NCI-H748 treated with DMSO at 0.1 percent for 48 hours (cell line): ENCODE results near the gene RARS1.
"Not testable (repeated sequence)": the region's sequence is repeated elsewhere in the genome, so short reads cannot be mapped to it uniquely, and the experiment has no call there.

Experiments used
- DNase-seq: peaks from one replicate; lab custom pipeline; 2025; lab: John Stamatoyannopoulos, UW

The RARS1 gene

DNA sequence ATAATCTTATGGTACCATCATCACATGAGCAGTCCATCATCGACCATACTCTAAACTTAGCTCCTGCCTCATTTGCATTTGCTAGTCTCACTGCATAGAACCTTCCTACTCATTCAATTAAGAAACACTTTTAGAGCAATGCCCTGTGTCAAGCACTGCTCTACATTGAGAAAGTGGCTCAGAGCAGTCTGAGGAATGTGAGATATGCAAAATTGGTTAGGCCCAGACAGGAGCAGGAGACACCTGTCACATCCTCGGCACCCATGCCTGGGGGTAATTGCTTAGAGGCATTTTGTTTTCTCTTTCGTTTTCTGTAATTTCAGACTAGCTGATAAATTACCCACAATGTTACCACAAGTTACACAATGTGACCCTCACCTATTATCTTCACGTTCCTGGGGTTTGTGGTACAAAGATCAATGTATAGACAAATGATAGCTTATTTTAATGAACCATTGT lies 4.9 kb upstream of the RARS1 start:
- no peak for DNase-seq

DNA sequence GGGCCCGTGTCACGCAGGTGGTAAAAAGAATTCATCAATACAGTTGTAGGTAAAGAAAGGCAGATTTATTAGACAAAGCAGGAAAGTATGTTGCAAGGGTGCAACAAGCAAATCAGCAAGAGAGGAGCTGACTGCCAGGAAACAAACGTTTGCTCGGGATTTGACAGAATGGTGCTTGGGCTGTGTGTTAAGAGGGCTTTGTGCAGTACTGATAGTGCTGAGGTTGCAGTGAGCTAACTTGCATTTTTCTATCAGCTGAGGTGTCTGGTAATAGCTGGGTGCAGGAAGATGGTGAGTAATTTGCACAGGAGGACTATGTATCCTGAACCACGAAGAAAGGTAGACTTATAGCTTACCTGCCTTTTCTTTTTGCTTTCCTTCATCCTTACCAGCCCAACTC lies 3.9 kb upstream of the RARS1 start:
- DNase-seq, result no peak

DNA sequence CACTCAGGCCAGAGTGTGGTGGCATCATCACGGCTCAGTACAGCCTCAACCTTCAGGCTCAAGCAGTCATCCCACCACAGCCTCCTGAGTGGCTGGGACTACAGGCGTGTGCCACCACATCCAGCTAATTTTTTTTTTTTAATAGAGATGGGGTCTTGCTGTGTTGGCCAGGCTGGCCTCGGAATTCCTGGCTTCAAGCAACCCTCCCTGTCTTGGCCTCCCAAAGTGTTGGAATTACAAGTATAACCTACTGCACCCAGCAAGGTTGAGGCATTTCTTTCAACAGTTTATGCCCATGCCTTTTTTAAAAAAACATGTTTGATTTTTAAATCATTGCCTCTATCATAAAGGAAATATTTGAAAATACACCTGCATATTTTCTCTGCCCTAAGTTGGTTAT lies 2.8 kb downstream of the RARS1 start:
- DNase-seq, result no peak

DNA sequence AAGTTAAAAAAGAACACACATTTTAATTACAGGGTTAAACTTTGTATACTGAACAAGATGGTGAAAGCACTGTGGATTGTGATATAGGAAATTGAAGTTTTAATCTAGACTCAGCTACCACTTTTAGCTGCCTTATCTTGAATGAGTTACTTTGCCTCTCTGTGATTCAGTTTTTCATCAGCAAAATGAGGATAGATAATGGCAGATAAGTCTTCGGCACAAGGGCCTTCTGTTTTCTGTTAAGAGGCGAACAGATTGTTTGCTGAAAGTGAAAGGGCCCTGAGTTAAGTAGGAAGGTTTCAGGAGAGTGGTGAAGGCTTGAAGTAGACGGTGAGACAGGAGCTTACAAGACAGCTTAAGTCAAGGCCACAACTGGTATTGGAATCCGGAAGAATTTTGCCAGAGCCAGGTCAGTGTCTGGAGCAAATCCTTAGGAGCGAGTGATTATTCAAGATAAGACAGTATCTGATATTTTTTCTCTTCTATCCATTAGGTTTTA lies 7.8 kb downstream of the RARS1 start:
- DNase-seq, result no peak

DNA sequence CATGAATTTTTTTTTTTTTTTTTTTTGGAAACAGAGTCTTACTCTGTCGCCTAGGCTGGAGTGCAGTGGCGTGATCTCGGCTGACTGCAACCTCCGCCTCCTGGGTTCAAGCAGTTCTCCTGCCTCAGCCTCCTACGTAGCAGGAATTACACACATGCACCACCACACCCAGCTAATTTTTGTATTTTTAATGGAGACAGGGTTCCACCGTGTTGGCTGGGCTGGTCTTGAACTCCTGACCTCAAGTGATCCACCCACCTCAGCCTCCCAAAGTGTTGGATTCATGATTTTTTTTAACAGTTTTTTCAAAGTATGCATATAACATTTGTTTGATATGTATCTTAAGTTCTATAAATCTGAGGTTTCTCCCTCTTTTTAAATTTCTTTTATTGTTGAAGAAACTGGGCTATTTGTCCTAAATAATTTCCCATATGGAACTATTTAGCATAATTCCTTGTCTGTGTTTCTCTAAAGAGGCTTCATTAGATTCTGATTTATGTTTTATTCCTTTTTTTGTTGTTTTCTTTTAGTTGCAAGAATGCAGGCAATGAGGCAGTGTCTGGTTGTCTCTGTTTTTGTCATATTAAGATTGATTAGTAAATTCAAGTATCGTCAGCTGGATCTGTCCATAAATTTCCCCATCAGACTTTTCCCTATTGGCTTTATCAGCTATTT lies 16.4 kb downstream of the RARS1 start:
- no peak for DNase-seq

DNA sequence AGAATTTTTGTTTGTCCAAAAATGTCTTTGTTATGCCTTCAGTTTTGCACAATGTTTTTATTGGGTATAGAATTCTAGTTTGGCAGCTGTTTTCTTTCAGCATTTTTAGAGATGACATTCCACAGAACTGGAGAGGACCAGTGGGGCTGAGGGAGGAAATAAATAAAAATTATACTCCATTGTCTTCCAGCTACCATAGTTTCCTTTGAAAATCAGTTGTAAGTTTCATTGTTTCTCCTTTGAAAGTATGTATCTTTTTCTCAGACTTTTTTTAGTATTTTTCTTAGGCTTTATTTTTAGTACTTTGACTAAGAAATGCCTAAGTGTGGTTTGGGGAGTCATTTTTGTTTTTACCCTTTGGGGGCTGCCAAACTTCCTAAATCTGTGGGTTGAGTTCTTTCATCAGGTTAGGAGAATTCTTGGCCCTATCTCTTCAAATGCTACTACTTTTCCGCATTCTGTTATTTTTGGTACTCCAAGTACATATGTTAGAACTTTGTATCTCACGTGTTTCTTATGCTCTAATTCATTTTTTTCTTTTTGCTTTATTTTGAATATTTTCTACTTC lies 27.7 kb downstream of the RARS1 start:
- DNase-seq, result no peak

DNA sequence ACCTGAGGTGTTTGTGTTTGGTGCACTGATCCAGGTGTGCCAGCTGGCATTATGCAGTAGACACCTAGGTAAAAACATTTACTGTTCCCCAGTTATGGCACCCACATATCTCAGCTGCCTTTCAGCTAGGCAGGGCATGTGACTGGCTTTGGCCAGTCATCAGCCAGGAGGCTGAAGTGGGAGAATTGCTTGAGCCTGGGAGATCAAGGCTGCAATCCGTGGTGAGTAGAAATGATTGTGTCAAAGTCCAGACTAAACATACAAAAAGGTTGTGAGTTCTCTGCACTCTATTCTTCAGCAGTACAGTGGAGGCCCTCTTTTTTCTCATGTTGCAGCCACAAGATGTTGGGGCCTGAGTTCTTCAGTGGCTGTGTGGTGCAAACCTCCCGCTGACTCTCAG lies 39.6 kb downstream of the RARS1 start:
- no peak for DNase-seq

DNA sequence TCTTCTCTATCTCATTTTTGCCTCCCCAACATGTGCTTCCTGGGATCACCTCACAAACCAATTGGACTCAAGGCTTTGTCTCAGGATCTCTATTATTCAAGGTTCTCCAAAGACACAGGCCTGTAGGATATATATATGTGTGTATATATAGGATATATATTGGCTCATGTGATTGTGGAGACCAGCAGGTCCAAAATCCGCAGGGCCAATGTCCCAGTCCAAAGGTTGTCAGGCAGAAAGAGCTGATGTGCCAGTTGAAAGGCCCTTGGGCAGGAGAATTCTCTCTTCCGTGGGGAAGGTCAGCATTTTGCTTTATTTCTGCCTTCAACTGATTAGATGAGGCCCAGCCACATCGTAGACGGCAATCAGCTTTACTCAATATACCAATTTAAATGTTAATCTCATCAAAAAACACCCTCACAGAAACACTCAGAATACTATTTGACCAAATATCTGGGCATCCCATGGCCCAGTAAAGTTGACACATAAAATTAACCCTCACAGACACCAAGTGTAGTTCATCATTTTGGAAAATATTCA lies 41.6 kb downstream of the RARS1 start:
- DNase-seq, result no peak

DNA sequence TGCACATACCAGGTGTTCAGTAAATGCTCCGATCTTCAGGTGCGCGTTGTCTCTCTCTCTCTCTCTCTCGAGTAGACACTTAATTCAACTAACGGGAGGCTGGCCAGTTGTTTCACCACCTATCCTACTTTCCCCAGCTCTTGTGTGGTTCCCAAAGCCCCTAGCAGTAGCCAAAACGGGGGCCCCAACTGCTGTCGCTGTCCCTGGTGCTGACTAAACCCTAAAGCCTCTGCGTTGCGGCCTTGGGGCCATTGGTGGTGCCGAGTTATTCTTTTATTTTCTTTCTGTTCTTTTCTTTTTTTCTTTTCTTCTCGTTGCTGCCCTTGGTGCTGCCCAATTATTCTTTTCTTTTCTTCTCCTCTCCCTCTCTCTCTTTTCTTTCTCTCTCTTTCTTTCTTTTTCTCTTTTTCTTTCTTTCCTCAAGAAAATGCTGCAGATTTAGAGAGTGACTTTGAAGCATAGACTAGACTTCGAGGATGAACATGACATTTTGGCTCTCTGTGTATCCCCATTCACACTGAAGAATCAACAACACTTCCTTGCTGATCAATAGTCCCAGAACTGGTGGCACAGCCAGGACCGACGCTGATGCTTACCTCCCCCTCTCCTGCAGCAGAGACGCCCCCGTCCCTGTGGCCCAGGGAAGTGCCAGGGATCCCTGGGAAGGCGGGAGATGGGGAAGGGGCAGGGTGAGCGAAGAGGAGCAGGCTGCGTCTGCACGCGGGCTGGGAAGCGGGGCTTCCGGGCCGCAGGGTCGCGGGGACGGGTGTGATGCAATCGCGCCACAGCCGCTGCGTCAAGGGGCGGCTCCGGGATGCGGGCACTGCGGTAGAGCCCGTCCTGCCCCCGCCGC lies 42.5 kb downstream of the RARS1 start, which contains the start of gene FBLL1:
Gene FBLL1 (plus strand): TSS at position 785 of the 853 bp plus-strand sequence. CDS start 200 bp downstream, outside the sequence.
- peak; percentile 17 for DNase-seq

DNA sequence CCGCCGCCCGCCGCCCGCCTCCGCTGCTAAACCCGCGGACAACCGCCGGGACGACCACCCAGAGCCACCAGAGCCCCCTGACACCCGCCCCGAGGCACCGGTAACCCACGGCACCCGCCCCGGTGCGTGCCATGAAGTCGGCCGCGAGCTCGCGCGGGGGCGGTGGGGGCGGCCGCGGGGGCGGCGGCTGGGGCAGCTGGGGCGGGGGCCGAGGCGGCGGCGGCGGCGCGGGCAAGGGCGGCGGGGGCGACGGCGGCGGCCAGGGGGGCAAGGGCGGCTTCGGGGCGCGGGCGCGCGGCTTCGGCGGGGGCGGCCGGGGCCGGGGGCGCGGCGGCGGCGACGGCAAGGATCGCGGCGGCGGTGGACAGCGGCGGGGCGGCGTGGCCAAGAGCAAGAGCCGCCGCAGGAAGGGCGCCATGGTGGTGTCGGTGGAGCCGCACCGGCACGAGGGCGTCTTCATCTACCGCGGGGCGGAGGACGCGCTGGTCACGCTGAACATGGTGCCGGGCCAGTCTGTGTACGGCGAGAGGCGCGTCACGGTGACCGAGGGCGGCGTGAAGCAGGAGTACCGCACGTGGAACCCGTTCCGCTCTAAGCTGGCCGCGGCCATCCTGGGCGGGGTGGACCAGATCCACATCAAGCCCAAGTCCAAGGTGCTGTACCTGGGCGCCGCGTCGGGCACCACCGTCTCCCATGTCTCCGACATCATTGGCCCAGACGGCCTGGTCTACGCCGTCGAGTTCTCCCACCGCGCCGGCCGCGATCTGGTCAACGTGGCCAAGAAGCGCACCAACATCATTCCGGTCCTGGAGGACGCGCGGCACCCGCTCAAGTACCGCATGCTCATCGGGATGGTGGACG lies 43.3 kb downstream of the RARS1 start:
- peak; percentile 4 for DNase-seq

DNA sequence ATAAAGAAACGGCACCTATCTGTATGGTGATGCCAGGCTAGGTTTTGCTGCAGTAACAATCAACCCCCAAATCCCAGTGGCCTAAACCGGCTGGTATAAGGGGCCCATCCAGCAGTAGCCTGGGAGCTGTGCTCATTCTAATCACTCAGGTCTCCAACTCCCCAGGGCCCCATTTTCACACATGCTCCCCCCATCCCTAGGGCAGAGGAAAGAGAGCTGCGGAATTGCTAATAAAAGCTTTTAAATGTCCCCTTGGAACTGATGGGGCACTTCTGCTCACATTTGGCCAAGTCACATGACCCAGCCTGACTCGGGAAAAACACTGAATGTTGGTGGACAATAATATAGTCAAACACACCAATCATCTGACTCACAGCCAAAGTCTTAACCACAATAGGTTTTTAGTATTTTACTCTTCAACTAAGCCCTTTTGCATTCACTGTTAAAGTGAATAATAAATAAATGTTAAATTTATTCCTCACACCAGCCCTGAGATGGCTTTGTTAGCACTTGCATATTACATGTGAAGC lies 44.4 kb downstream of the RARS1 start:
- no peak for DNase-seq

DNA sequence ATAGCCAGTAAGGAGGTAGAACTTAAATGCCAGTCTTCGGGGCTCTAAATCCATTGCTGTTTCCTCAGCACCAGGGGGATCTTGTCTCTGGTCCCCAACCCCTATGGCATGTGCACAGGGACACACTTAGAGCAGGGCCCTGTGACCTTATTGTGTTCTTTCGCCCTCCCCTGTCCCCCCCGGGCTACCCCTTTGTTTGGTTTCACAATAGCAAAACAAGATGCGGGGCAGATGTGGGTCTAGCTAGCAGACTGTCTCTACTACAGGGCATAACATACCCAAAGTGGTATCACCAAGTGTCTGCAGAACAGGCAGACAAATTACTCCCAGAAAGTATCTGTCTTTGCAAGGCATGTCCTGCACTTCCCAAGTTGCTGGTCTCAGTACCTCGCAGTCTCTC lies 44.9 kb downstream of the RARS1 start:
- no peak for DNase-seq

DNA sequence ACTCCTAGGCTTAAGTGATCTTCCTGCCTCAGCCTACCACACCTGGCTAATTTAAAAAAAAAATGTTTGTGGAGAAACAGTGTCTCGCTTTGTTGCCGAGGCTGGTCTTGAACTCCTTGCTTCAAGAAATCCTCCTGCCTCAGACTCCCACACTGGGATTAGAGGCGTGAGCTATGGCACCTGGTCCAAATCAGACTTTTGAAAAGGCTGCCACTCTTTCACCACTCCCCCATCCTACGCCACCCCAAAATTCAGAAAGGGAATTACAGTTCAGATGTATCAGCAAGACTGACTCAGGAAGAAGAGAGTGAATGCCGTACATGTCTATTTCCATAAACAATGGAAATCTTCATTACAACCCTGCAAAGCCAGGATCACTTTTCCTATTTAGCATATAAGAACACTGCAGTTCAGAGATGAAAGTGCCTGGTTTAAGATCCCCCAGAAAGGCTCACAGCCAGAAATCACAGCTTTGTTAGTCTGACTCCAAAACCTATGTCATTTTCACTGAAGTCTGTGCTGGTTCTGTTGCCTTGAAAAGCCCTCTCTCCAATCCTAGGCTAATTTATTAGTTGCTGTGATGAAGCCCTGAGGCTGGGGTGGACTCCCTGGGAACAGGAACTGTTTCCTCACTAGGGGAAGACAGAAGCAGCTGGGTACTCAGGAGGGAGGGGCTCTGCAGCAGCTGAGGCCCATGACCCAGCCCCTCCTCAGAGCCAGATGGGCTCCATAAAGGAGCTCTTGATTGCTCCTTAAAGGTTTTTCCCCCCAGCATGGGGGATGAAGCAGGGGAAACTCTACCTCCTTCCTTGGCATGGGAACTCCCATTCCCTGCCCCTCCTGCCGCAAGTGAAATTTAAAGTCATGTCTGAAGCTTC lies 46.0 kb downstream of the RARS1 start:
- no peak for DNase-seq

DNA sequence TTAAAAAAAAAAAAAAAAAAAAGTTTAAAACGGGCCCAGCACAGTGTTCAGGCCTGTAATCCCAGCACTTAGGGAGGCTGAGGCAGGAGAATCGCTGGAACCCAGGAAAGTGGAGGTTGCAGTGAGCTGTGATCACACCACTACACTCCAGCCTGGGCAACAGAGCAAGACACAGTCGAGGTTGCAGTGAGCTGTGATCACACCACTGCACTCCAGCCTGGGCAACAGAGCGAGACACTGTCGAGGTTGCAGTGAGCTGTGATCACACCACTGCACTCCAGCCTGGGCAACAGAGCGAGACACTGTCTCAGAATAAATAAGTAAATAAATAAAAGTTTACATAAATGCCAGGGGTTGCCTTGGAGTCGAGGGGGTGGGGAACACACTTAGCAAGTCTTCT lies 48.1 kb downstream of the RARS1 start:
- DNase-seq, result not testable (repeated sequence)

DNA sequence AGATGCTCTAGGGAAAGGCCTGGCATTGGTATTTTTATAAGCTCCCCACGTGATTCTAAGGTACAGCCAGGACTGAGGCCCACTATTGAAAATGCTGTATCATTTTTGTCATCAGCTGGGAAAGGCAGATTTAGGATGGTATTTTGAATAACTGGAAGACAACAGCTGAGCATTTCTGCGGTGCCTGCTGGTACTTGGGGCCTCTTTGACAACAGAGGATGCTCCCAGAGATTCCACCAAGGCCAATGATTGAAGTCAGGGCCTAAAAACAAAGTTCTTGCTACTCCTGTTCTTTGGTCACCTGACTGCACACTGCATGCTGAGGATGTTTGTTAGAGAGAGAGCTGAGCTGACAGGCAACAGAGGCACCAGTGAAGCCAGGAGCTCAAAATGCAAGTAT lies 50.9 kb downstream of the RARS1 start:
- DNase-seq, result no peak

DNA sequence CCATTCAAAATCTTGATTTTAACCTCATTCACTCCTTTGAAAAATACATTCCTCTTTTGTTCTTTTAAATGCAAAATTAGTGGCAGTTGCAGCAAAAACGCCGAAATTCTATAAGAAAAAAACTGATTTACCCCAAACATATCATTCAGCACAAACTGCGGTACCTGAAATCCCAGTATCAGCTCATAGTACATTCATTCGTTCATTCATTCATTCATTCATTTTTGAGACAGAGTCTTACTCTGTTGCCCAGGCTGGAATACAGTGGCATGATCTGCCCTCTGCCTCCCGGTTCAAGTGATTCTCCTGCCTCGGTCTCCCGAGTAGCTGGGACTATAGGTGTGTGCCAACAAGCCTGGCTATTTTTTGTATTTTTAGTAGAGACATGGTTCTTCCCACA lies 63.3 kb downstream of the RARS1 start:
- DNase-seq, result no peak

DNA sequence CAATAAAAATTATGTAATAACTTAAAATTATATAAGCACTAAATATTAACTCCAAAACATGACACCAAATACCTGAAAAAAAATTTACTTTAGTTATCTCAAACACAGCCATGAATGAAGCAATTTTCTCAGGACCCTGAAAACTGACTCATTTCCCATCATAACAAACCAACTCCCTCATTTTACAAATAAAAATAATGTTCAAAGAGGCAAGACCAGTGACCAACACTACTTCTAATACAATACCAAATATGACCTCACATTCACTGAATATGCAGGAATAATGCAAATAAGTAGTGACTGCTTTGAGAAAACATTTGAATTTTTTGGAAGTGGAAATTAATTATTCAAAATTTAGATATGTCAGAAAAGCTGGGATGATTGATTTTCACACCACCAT lies 64.4 kb downstream of the RARS1 start:
- no peak for DNase-seq

DNA sequence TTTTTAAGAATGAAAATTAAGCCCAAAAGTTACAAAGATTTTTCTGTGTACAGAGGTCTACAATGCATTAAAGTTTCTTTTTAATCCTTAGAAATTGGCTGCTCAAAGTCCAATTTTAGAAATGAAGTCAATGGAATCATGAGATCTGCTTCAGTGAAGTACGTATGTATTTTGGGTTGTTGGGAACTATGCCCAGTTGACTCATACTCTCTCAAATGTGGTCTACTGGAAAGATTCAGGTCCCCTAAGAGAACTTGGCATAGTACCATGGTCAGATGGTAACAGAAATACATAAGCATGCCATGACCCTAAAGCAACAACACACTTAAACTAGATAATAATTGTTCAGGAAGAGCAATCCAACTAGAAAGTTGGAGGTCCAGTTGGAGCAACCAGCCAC lies 65.9 kb downstream of the RARS1 start:
- no peak for DNase-seq

DNA sequence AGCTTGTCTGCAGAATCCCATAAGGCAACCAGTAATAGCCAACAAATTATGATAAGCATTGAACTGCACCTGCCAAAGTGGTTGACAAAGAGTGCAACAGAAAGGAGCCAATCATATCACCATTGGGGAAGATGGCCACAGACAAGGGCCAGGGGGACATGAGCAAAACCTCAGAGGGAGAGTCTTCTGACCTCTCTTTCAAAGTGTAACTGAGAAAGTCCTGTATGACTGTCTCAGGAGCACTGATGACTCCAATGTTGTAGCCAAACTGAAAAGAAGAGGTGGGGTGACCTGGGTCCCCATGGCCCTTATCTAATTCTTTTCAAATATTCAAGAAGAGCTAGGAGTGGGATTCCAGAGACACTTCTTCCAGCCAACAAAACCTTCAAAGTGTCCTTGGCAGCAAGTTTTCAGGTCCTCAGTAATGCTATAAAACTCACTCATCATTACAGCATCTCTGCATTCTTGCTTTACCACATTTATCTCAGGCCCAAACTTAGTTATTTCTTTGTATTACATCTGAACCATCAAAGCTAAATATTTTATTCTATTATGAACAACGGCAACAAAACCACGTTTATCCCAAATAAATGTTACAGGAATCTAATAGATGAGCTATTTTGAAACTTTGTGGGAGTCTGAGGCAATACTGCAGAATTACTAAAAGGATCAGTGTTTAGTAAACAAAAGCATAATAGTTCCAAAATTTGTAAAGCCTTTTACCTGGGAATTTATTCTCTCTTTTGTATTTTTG lies 67.3 kb downstream of the RARS1 start:
- no peak for DNase-seq

DNA sequence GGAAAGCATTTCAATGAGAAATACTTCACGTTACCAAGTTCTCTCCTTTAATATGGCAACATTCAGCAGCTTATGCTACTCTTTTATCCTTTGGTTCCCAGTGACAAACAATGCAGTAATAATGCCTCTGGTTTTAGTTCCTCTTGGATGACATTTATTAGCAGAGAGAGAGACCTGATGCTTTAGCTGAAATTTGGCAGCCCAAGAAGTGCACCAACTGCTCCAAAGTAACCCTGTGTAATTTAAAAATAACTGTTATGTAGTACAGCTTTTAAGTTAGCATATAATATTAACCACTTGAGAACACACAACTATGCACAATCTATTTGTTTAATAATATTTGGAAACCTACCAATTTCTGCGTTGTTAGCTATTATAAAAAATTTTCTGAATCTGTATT lies 71.1 kb downstream of the RARS1 start:
- no peak for DNase-seq
